GM12864 (cell line): ENCODE data around the gene SNX15.

Experiments used
- DNase-seq: peaks from one replicate; pipeline ENCODE4 v3.0.0-alpha.2; 2011; ENCODE audit warnings: low read depth
- H3K4me3 ChIP-seq: 2 replicates; pipeline ENCODE4 v1.5.1; 2011; ENCODE audit warnings: mild to moderate bottlenecking, low read depth, low read length, control low read depth
- TF ChIP-seq, protein P1 (sequence below): IDR thresholded peaks from 2 replicates; pipeline ENCODE4 v1.5.1; 2011; ENCODE audit warnings: low read depth, mild to moderate bottlenecking, moderate library complexity, low read length, control low read depth, inconsistent platforms; ENCODE audit errors: missing control alignments

SNX15 gene

DNA sequence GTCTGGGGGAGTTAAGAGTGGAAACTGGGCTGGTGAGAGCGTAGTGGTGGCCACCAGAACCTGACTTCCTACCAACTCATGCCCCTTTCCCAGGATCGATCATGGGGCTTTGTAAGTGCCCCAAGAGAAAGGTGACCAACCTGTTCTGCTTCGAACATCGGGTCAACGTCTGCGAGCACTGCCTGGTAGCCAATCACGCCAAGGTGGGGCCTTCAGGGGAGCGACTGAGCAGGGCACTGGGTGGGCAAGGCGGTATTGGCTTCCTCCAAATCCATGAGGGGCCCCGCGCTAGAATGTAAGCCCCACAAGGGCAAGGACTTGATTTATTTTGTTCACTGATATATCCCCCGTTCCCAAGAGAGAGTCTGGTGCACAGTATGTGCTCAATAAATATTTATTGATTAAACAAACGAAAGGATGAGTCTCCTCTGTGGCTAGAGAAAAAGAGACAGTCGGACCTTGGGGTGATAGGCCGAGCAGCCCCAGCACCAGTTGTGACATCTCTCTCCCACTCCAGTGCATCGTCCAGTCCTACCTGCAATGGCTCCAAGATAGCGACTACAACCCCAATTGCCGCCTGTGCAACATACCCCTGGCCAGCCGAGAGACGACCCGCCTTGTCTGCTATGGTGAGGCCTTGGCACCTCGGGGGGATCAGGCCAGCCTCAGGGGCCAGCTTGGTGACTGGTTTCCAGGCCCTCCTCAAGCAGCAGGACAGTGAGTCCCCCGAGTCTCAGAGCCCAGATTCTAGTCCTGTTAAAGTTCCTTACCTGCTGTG, 57.5 kb downstream of the SNX15 start:
- DNase-seq = no peak
- peak overlapping the region; percentile 92 for H3K4me3 ChIP-seq
- TF ChIP-seq, protein P1, sequence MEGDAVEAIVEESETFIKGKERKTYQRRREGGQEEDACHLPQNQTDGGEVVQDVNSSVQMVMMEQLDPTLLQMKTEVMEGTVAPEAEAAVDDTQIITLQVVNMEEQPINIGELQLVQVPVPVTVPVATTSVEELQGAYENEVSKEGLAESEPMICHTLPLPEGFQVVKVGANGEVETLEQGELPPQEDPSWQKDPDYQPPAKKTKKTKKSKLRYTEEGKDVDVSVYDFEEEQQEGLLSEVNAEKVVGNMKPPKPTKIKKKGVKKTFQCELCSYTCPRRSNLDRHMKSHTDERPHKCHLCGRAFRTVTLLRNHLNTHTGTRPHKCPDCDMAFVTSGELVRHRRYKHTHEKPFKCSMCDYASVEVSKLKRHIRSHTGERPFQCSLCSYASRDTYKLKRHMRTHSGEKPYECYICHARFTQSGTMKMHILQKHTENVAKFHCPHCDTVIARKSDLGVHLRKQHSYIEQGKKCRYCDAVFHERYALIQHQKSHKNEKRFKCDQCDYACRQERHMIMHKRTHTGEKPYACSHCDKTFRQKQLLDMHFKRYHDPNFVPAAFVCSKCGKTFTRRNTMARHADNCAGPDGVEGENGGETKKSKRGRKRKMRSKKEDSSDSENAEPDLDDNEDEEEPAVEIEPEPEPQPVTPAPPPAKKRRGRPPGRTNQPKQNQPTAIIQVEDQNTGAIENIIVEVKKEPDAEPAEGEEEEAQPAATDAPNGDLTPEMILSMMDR = no peak

DNA sequence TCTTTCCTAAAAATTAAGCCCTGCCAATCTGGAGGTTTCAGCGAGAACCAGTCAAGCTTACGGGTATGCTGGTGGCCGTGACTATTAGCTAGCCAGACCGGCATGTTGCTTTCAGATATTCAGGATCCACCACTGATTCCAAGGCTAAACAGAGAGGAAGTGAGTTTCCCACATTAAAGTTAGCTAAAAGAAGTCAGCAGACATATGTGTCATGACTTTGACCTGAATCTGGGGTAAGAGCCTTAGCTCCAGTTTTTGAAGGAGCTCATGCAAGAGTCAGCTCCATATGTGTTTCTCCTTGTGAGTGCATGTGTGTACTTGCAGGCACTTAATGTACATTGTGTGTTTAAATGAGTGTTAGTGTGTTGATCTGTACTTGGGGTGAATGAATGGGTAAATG, 58.2 kb downstream of the SNX15 start:
- DNase-seq = no peak
- TF ChIP-seq, protein P1 = no peak
- H3K4me3 ChIP-seq = no peak overlapping the region; the same call in 1 of the 2 replicates

DNA sequence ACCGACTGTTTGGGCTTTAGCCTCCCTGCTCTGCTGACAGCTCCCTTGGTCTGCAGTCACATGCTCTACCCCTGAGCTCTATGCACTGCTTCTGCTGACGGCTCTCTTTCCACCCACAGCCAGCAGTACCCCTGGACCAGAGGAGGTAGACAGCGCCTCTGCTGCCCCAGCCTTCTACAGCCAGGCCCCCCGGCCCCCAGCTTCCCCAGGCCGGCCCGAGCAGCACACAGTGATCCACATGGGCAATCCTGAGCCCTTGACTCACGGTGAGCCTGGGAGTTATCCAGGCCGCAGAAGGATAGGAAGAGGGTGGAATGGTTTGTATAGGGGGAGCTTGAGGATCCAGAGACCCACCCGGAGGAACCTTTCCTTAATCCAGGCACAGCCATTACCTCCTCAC, 59.6 kb downstream of the SNX15 start:
- no peak for DNase-seq
- TF ChIP-seq, protein P1 = no peak
- H3K4me3 ChIP-seq = no peak overlapping the region

DNA sequence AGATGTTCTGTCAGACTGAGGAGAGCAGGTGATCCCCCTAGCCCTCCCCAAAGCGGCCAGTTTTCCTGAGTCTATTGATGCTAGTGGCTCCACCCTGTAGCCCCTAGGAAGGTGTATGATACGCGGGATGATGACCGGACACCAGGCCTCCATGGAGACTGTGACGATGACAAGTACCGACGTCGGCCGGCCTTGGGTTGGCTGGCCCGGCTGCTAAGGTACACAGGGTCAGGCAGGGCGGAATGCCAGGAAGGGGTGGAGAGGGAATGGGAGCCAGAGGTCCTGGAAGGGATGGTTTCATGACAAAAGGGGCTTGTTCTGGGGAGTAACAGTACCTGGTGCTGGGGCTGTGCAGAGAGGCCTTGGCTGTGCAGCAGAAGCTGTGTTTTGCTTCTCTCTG, 60.0 kb downstream of the SNX15 start:
- DNase-seq = no peak
- H3K4me3 ChIP-seq = no peak overlapping the region
- TF ChIP-seq, protein P1 = no peak

DNA sequence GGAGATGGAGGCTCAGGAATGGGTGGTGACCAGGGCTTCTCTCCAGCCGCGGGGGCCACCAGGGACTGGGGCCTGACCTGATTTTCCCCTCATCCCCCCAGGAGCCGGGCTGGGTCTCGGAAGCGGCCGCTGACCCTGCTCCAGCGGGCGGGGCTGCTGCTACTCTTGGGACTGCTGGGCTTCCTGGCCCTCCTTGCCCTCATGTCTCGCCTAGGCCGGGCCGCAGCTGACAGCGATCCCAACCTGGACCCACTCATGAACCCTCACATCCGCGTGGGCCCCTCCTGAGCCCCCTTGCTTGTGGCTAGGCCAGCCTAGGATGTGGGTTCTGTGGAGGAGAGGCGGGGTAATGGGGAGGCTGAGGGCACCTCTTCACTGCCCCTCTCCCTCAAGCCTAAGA, 60.6 kb downstream of the SNX15 start:
- TF ChIP-seq, protein P1 = no peak
- DNase-seq = no peak
- no peak overlapping the region for H3K4me3 ChIP-seq

DNA sequence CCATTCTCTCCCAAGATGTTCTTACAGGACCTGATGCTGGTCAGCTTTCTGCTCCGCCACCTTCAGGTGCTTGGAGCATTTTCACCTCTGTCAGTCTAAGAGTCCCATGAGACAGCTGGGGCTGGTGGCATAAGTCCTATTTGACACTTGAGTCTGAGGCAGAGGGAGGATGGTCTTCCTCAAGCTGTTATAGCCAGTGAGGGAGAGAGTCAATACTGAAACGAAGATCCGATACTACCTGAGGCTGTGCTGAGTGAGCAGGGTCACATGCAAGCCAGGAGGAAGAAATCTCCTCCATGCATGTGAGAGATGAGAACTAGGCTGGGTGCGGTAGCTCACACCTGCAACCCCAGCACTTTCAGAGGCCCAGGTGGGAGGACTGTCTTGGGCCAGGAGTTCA, 62.4 kb downstream of the SNX15 start:
- TF ChIP-seq, protein P1 = no peak
- H3K4me3 ChIP-seq = no peak overlapping the region
- DNase-seq = no peak
